GM19099 (cell line): ENCODE data around the gene BRDT.

Experiments
- POLR2A ChIP-seq: IDR thresholded peaks from 3 replicates; pipeline ENCODE4 v1.6.1; 2011; ENCODE audit warnings: low read depth; ENCODE audit not compliant: insufficient read length; ENCODE audit errors: extremely low read depth

BRDT gene

GRCh38 chr1:91948501-91949355 is 473 bp upstream of the BRDT start:
- TF ChIP-seq POLR2A, result no peak

- no peak for TF ChIP-seq POLR2A
Observed at GRCh38 chr1:91952187-91952586, 3.0 kb downstream of the BRDT start.

- no peak for TF ChIP-seq POLR2A
Observed at GRCh38 chr1:91958926-91959325, 9.7 kb downstream of the BRDT start.

- no peak for TF ChIP-seq POLR2A
Observed at GRCh38 chr1:91968334-91968733, 19.1 kb downstream of the BRDT start.

GRCh38 chr1:91979383-91979782 is 30.2 kb downstream of the BRDT start:
- TF ChIP-seq POLR2A, result no peak

- TF ChIP-seq POLR2A, result no peak
Observed at GRCh38 chr1:91980663-91981062, 31.5 kb downstream of the BRDT start.

- no peak for TF ChIP-seq POLR2A
Observed at GRCh38 chr1:91981996-91982609, 32.9 kb downstream of the BRDT start.

- TF ChIP-seq POLR2A, result no peak
Observed at GRCh38 chr1:91993256-91993655, 44.1 kb downstream of the BRDT start.

- TF ChIP-seq POLR2A, result no peak
Observed at GRCh38 chr1:91997607-91998195, 48.5 kb downstream of the BRDT start.

- TF ChIP-seq POLR2A, result no peak
Observed at GRCh38 chr1:92004129-92004528, 54.9 kb downstream of the BRDT start.

GRCh38 chr1:92013923-92014322 is 64.7 kb downstream of the BRDT start:
- TF ChIP-seq POLR2A, result no peak

GRCh38 chr1:92016720-92017316 is 67.6 kb downstream of the BRDT start:
- TF ChIP-seq POLR2A, result no peak

- no peak for TF ChIP-seq POLR2A
Observed at GRCh38 chr1:92017656-92018055, 68.5 kb downstream of the BRDT start.

- TF ChIP-seq POLR2A, result no peak
Observed at GRCh38 chr1:92026806-92027205, 77.6 kb downstream of the BRDT start.

GRCh38 chr1:92029241-92029922 is 80.2 kb downstream of the BRDT start:
- TF ChIP-seq POLR2A, result no peak

- TF ChIP-seq POLR2A, result no peak
Observed at GRCh38 chr1:92030656-92031107, 81.5 kb downstream of the BRDT start.
